Prostate gland (tissue), 2 donors: ENCODE results near the gene MIS12.

Source experiments
- CTCF ChIP-seq, 4 experiments: fragments of 200-600 bp in 2 of 4; fragments of 450-650 bp in 2 of 4; sonication (generic) in 2 of 4; IDR thresholded peaks; 1 replicate in 3 of 4; 2 replicates in 1 of 4; pipeline ENCODE4 v1.5.1; 2016 to 2019; ENCODE audit warnings: antibody characterized with exemption in 4 of 4, mild to moderate bottlenecking in 2 of 4, moderate library complexity in 2 of 4
- POLR2AphosphoS5 ChIP-seq: sonication (generic); formaldehyde crosslinking; IDR thresholded peaks from one replicate; pipeline ENCODE4 v1.6.1; 2017; ENCODE audit warnings: antibody characterized with exemption

DNA sequence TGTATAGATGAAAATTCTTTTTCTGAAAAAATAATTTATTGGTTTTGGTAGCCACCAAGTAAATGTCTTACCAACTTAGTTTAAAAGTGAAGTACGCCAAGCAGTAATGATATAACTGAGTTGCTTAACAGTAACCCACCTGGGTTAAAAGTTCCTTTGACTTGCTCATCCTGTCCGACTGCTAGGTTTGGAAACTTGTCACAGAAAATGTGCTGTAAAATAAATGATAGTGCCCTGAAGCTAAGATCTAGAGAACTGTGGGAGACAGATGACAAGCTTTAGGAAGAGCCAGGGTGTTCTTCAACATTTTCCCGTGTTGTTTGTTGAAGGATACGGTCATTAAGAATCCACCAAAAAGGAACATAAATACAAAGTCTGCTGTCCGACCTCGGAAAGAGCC lies 5.4 kb upstream of the MIS12 start:
- TF ChIP-seq CTCF (IDR thresholded peaks at IDR 0.05) (no peak), POLR2AphosphoS5 (no peak)
